GM12878 (cell line): ENCODE results near the gene SUFU. TPM values are rescaled to one million over a fixed set of nuclear protein-coding genes. Genes with fewer than 3 reads are reported as not detected.

Experiments used
- ATAC-seq: fragments of 200-7000 bp; cut with Tn5 transposase; 3 replicates; pipeline ENCODE4 v1.9.1; 2020; ENCODE audit warnings: mild to moderate bottlenecking, moderate library complexity
- BruUV-seq: library from RNA; stranded (reverse); fragments of 400-500 nt; replicated peaks from 2 replicates; lab custom pipeline; 2021; lab: Mats Ljungman, UMichigan
- CTCF ChIA-PET: fragments of 300-600 bp; sonication (Branson Sonifier 250); formaldehyde crosslinking; extraction: SDS; loops from one replicate; lab custom pipeline; 2021; ENCODE audit warnings: inconsistent platforms; lab: Yijun Ruan, JAX
- POLR2A ChIA-PET: fragments of 350-600 bp; formaldehyde crosslinking; extraction: SDS; loops from one replicate; lab custom pipeline; 2021; ENCODE audit warnings: inconsistent platforms; lab: Charles Lee
- RAD21 ChIA-PET: fragments of 300-600 bp; sonication (Branson Sonifier 250); formaldehyde crosslinking; loops from one replicate; lab custom pipeline; 2023; ENCODE audit warnings: antibody characterized with exemption; ENCODE audit not compliant: unreplicated experiment; lab: Charles Lee
- SMC1A ChIA-PET: fragments of 300-600 bp; sonication (Branson Sonifier 250); formaldehyde crosslinking; loops from one replicate; lab custom pipeline; 2023; ENCODE audit not compliant: unreplicated experiment, uncharacterized antibody; lab: Charles Lee
- DNase-seq: peaks from one replicate; pipeline ENCODE4 v3.0.0-alpha.2; 2011; ENCODE audit warnings: low read depth, low spot score
- FAIRE-seq: peaks from 3 replicates; lab custom pipeline; 2011; peaks lifted over from hg19 to GRCh38; lab: Jason Lieb, UNC
- H2AFZ ChIP-seq: 2 replicates; pipeline ENCODE4 v1.6.0; 2011; ENCODE audit warnings: low read depth, low read length, control low read depth; ENCODE audit not compliant: control insufficient read depth
- H3K27ac ChIP-seq: 2 replicates; pipeline ENCODE4 v1.5.1; 2011; ENCODE audit warnings: control low read depth; ENCODE audit not compliant: control insufficient read depth, insufficient read depth
- H3K27me3 ChIP-seq, 2 experiments: replicated peaks in 1 of 2; 2 replicates each; pipeline versions ENCODE4 v1.6.0 to v1.6.1; 2011; ENCODE audit warnings: low read length in 1 of 2; ENCODE audit not compliant: control insufficient read depth in 2 of 2, insufficient read depth in 2 of 2
- H3K36me3 ChIP-seq, 2 experiments: 2 replicates each; pipeline ENCODE4 v1.5.1; 2011; ENCODE audit warnings: low read length in 1 of 2; ENCODE audit not compliant: control insufficient read depth in 2 of 2, insufficient read depth in 2 of 2
- H3K4me1 ChIP-seq: 2 replicates; pipeline ENCODE4 v1.6.1; 2011; ENCODE audit warnings: mild to moderate bottlenecking, low read length, moderate library complexity, mixed read lengths; ENCODE audit not compliant: control insufficient read depth, insufficient read depth
- H3K4me2 ChIP-seq: 2 replicates; pipeline ENCODE4 v1.6.0; 2011; ENCODE audit warnings: control low read depth; ENCODE audit not compliant: control insufficient read depth, insufficient read depth
- H3K4me3 ChIP-seq: fragments of 200-600 bp; sonication (generic); 2 replicates; pipeline ENCODE4 v1.5.1; 2016
- H3K79me2 ChIP-seq: 2 replicates; pipeline ENCODE4 v1.6.0; 2011; ENCODE audit warnings: low read length; ENCODE audit not compliant: control insufficient read depth, insufficient read depth
- H3K9ac ChIP-seq: 2 replicates; pipeline ENCODE4 v1.8.0; 2011; ENCODE audit warnings: low read length, control low read depth, mixed read lengths; ENCODE audit not compliant: control insufficient read depth, insufficient read depth
- H3K9me3 ChIP-seq: replicated peaks from 3 replicates; pipeline ENCODE4 v1.5.1; 2011; ENCODE audit warnings: mild to moderate bottlenecking, low read length; ENCODE audit not compliant: control insufficient read depth, insufficient read depth
- H4K20me1 ChIP-seq: 2 replicates; pipeline ENCODE4 v1.6.0; 2011; ENCODE audit not compliant: control insufficient read depth, insufficient read depth
- BMI1 ChIP-seq: fragments of 450-650 bp; IDR thresholded peaks from 2 replicates; pipeline ENCODE4 v1.6.1; 2016; ENCODE audit warnings: mild to moderate bottlenecking, moderate library complexity, borderline replicate concordance
- CHD2 ChIP-seq: IDR thresholded peaks from 2 replicates; pipeline ENCODE4 v1.6.1; 2011; ENCODE audit warnings: low read depth, low read length, improper control_type of control experiment, borderline replicate concordance
- CTCF ChIP-seq, 3 experiments: IDR thresholded peaks in 2 of 3; conservative IDR thresholded peaks in 1 of 3; 2 replicates each; pipeline ENCODE4 v1.5.1; 2011; ENCODE audit warnings: low read depth in 3 of 3, low read length in 3 of 3, mild to moderate bottlenecking in 3 of 3, control low read depth in 2 of 3, moderate library complexity in 2 of 3, inconsistent platforms in 1 of 3, mixed read lengths in 1 of 3; ENCODE audit not compliant: control insufficient read depth in 2 of 3, insufficient read depth in 1 of 3; ENCODE audit errors: extremely low read depth in 1 of 3
- ELK1 ChIP-seq: IDR thresholded peaks from 2 replicates; pipeline ENCODE4 v1.6.1; 2012; ENCODE audit warnings: low read depth, low read length, improper control_type of control experiment
- FOXK2 ChIP-seq: fragments of 450-650 bp; IDR thresholded peaks from 2 replicates; pipeline ENCODE4 v1.6.1; 2017; ENCODE audit warnings: mild to moderate bottlenecking, moderate library complexity
- IRF4 ChIP-seq: IDR thresholded peaks from 2 replicates; pipeline ENCODE4 v1.6.1; 2011; ENCODE audit warnings: low read depth, low read length
- LARP7 ChIP-seq: fragments of 450-650 bp; IDR thresholded peaks from 2 replicates; pipeline ENCODE4 v1.6.1; 2017; ENCODE audit warnings: mild to moderate bottlenecking
- MEF2A ChIP-seq: IDR thresholded peaks from 2 replicates; pipeline ENCODE4 v1.6.1; 2011; ENCODE audit warnings: low read depth, mild to moderate bottlenecking, low read length, moderate library complexity; ENCODE audit not compliant: insufficient read depth
- NFYA ChIP-seq: IDR thresholded peaks from 2 replicates; pipeline ENCODE4 v1.6.1; 2011; ENCODE audit warnings: low read depth, mild to moderate bottlenecking, low read length, improper control_type of control experiment, borderline replicate concordance
- NR2C1 ChIP-seq: fragments of 450-650 bp; IDR thresholded peaks from 2 replicates; pipeline ENCODE4 v1.6.1; 2017; ENCODE audit warnings: antibody characterized with exemption, mild to moderate bottlenecking, moderate library complexity
- NRF1 ChIP-seq: conservative IDR thresholded peaks from 2 replicates; pipeline ENCODE4 v1.6.1; 2011; ENCODE audit warnings: mild to moderate bottlenecking, low read depth, low read length, improper control_type of control experiment
- RAD21 ChIP-seq: IDR thresholded peaks from 2 replicates; pipeline ENCODE4 v1.6.1; 2011; ENCODE audit warnings: mild to moderate bottlenecking, low read depth, low read length, moderate library complexity; ENCODE audit not compliant: insufficient read depth
- RBBP5 ChIP-seq: fragments of 200-600 bp; sonication (generic); conservative IDR thresholded peaks from 2 replicates; pipeline ENCODE4 v1.6.1; 2016
- ZNF274 ChIP-seq: IDR thresholded peaks from one replicate; pipeline ENCODE4 v1.8.0; 2011; ENCODE audit not compliant: insufficient read length, insufficient read depth
- WGBS: methylation state at CpG from one replicate; pipeline ENCODE4 v1.1.6; 2016; ENCODE audit warnings: low lambda C conversion rate; ENCODE audit not compliant: insufficient replicate concordance, insufficient coverage; ENCODE audit errors: missing lambda C conversion rate; 5-methylcytosine and 5-hydroxymethylcytosine counted together
- in situ Hi-C: fragments of 300-500 bp; cut with MboI; formaldehyde crosslinking; loops from 9 replicates; pipeline ENCODE4 v1.14.3; 2018; ENCODE audit warnings: mixed read lengths
- intact Hi-C: fragments of 100-400 bp; cut with micrococcal nuclease; formaldehyde crosslinking; loops from one replicate; pipeline ENCODE4 v1.14.2; 2022; ENCODE audit not compliant: unreplicated experiment
- polyA plus RNA-seq, 11 experiments: library from polyadenylated mRNA; depleted of rRNA in 4 of 11; unstranded in 6 of 11; stranded (reverse) in 5 of 11; fragments of >200 nt; fragmentation: Nextera tagmentation in 4 of 11; fragmentation: Illumina TruSeq in 1 of 11; extraction: Ambion mirVana in 4 of 11; extraction: Trizol in 1 of 11; gene quantifications; 1 replicate in 1 of 11; 2 replicates in 10 of 11; pipeline versions ENCODE4 v1.2.1 to v1.2.3, GENCODE V29; 2011 to 2016; ENCODE audit warnings: inconsistent platforms in 2 of 11, missing spikeins in 2 of 11, low read depth in 1 of 11
- total RNA-seq, 4 experiments: library from RNA; depleted of rRNA in 3 of 4; stranded (reverse); fragments of >200 nt in 3 of 4; fragmentation: Illumina TruSeq in 1 of 4; extraction: Trizol in 1 of 4; gene quantifications; 2 replicates each; pipeline versions ENCODE4 v1.2.1 to v1.2.3, GENCODE V29; 2013 to 2021

The SUFU gene
- total and polyA plus RNA-seq, 10 of the 15 experiments (the other 5 are each of a cell fraction or from before 2014, with no cell fraction given), result 0.68 to 7.7 (median 2.4) TPM

- DNase-seq, result no peak
- RAD21 ChIA-PET, result no interaction called here
- H3K4me3 ChIP-seq, result no peak overlapping the region
- H3K79me2 ChIP-seq, result no peaks in the 10 kb centered on the region
- POLR2A ChIA-PET, result interaction anchor here (0.6 kb wide), 1 partner anchor 564 kb away, joined by 5 read pairs; no protein-coding TSS in a partner anchor
- no peak for FAIRE-seq
- SMC1A ChIA-PET, result no interaction called here
- in situ Hi-C loops, result no loop called here
- no TSS peak for BruUV-seq
- 76% methylated on average over 15 of the region's 15 CpGs for WGBS
- H3K4me2 ChIP-seq, result no peak overlapping the region
- no peaks in the 10 kb centered on the region for H4K20me1 ChIP-seq
- H3K36me3 ChIP-seq, result peaks cover 2 to 5% of the 10 kb centered on the region in 2 experiments; a peak in 3 of 4 replicates
- no peaks in the 10 kb centered on the region for H3K9me3 ChIP-seq
- intact Hi-C loops, result no loop called here
- no peak for ATAC-seq
- no peak overlapping the region for H3K9ac ChIP-seq
- no peak overlapping the region for H2AFZ ChIP-seq
- H3K4me1 ChIP-seq, result 0 out of 2 replicates have a peak, but pooled peaks cover 3% of the 10 kb centered on the region
- no peaks in the 10 kb centered on the region for H3K27me3 ChIP-seq
- TF ChIP-seq NRF1 (no peak), FOXK2 (no peak), MEF2A (no peak), ELK1 (no peak), RBBP5 (no peak), BMI1 (no peak), CHD2 (no peak), NFYA (no peak), LARP7 (no peak), NR2C1 (no peak), RAD21 (no peak), CTCF (IDR thresholded peaks at IDR 0.05 in 2 of 3, conservative IDR thresholded peaks at IDR 0.05 in 1 of 3; ENCODE audit: control insufficient read depth in 2 of 3, extremely low read depth in 1 of 3, insufficient read depth in 1 of 3, low read depth in 3 of 3, low read length in 3 of 3) (no peak), IRF4 (no peak), ZNF274 (no peak)
- no peak overlapping the region for H3K27ac ChIP-seq
- CTCF ChIA-PET, result no interaction called here
Measured at GRCh38 chr10:102620591-102621442, 117.0 kb downstream of the SUFU start.
